GDM1 (cell line): ENCODE data around the gene SCAMP2.
"Not testable (repeated sequence)": the region's sequence is repeated elsewhere in the genome, so short reads cannot be mapped to it uniquely, and the experiment has no call there.

ENCODE experiments used
- DNase-seq: peaks from one replicate; lab custom pipeline; 2025; lab: John Stamatoyannopoulos, UW

SCAMP2 gene

DNA sequence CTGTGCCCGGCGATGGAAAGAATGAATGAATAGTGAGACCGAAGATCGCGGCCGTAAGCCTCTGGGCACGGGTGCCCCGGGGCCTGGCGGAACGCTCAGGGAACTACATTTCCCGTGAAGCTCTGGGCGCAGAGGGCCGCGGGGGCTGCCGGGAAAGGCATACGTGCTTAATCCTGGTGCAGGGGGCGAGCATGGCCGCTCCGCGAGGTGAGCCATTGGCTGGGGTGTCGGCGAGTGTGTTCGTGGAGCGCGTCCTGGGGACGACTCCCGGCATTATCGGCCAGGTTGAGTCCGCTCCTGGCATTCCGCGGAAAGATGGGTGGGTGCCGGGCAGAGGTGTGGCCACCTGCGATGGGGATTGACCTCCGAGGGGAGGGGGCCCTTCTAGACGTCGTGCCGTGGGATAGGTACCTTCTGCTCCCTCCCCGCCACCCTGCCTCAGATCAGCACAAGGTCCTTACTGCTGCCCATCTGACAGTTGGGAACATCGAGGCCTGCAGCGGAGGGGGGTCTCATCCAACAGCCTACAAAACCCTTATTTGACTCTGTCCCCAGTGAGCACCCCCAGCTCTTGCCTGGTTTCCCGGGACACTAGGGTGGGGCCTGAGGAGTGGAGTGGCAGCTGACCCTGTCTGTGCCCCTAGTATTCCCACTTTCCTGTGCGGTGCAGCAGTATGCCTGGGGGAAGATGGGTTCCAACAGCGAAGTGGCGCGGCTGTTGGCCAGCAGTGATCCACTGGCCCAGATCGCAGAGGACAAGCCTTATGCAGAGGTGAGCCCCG, 16.9 kb upstream of the SCAMP2 start, which contains the start of gene MPI:
MPI (plus strand) TSS at position 160 of the 782 bp plus-strand sequence; CDS start at position 192, 32 bp downstream.
- DNase-seq, result peak; percentile 70

- DNase-seq, result peak; percentile 22
These were observed 16.3 kb upstream of the SCAMP2 start for GRCh38 chr15:74889390-74889882.

DNA sequence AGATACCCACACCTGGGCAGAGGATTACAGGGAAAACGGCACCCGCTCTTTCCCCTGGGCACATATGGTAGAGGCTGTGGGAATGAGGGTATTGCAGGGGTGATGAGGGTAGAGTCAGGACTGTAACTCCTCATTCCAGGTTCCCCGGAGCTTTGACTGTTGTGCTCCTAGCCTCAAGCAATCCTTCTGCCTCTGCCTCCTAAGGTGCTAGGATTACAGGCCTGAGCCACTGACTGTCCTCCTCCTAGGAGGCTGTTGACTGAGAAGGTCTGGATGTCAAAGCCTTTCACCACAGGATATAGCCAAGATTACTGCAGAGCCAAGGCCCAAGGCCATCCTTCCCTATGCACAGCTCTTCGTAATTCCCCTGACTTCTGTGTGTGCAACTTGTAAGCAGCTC, 15.6 kb upstream of the SCAMP2 start:
- no peak for DNase-seq

GRCh38 chr15:74887537-74888193, 14.5 kb upstream of the SCAMP2 start:
- DNase-seq, result not testable (repeated sequence)

DNA sequence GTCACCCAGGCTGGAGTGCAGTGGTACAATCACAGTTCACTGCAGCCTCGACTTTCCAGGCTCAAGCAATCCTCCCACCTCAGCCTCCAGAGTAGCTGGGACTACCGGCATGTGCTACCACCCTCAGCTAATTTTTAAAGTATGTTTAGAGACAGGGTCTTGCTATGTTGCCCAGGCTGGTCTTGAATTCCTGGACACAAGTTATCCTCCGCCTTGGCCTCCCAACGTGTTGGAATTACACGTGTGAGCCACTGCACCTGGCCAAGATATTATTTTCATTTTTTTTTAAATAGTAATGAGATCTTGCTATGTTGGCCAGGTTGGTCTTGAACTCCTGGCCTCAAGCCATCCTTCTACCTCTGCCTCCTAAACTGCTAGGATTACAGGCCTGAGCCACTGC, 12.3 kb upstream of the SCAMP2 start:
- DNase-seq, result no peak

GRCh38 chr15:74884428-74885223, 11.5 kb upstream of the SCAMP2 start:
- no peak for DNase-seq

- no peak for DNase-seq
These were observed 9.4 kb upstream of the SCAMP2 start for GRCh38 chr15:74882528-74882927.

GRCh38 chr15:74878273-74878672, 5.1 kb upstream of the SCAMP2 start:
- DNase-seq, result no peak

- DNase-seq, result no peak
These were observed 725 bp upstream of the SCAMP2 start for GRCh38 chr15:74873756-74874424.

DNA sequence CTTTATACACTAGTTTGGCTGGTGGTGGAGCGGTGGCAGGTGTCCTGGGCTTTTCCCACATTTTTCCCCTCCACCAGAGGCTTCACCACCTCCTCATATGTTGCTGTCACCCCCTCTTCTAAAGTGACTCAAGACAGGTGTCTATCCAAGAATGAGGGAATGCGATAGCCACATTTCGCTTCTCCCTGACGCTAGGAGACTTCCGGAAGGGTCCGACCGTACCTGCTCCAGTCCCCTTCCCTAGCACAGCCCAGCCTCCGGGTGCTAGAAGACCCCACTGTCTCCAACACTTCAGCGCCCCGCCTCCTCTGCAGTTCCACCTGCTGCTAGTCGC, 496 bp downstream of the SCAMP2 start:
- DNase-seq, result no peak

GRCh38 chr15:74870436-74871215, 2.5 kb downstream of the SCAMP2 start:
- no peak for DNase-seq

DNA sequence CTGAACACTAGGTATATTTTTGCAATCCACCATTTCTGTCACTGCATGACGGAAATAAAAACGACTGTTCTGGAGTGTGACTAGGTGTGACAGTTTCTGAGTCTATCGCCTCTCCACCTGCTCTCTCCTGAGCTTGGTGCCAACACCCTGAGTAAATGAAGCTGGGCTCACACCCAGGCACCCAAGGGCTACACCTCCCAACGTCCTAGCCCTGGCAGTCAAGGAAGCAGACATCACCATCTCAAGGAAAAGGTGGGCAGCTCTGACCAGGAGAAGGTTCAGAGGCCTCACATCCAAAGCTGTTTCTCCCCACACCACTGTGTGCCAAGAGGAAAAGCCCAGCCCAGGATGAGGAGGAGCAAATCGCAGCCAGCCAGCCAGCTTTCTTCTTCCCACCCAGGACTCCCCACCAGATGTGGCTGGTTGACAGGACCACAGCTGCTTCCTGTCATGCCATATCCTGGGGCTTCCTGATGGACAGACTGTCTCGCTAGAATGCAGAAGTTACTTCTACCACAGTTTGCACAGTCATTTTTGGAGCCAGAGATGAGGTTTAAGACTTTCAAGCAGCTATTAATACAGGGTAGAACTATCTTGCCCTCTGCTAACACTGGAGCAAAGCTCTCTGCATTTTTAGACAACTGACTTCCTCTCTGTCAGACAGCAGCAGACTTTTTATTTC, 3.3 kb downstream of the SCAMP2 start:
- DNase-seq, result peak; percentile 98

DNA sequence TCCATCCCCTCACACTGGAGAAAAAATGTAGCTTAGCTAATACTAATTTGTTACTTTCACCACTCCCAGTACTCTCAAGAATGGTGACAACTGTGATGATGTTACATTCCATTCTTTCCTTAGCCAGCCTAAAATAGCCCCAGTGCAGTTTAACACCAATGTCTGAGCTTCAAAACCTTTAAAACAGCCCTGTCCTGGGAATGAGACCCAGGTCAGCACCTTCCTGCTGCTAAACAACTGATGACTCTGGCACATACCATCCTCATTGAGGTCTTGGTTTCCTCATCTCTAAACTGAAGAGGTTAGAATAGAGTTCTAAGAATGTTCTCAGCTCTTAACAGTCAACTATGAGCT, 3.8 kb downstream of the SCAMP2 start:
- DNase-seq, result no peak

- DNase-seq, result peak; percentile 95
These were observed 5.1 kb downstream of the SCAMP2 start for GRCh38 chr15:74868059-74868458.

GRCh38 chr15:74867466-74868038, 5.6 kb downstream of the SCAMP2 start:
- no peak for DNase-seq

DNA sequence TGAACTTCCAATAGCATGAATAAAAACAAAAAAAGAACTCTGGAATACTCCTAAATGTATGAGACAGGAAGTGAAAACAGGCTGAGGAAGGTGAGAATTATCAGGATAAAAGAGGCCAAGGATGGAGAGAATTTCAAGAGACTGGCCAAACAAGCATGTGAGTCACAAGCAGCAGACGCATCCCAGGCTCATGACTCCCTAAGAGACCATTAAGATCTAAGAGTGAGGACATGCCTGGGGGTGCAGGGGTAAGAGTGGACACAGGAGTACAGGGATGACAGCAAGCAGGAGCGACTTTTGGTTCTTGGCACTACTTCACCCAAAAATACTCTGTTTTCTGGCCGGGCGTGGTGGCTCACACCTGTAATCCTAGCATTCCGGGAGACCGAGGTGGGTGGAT, 7.1 kb downstream of the SCAMP2 start:
- no peak for DNase-seq

DNA sequence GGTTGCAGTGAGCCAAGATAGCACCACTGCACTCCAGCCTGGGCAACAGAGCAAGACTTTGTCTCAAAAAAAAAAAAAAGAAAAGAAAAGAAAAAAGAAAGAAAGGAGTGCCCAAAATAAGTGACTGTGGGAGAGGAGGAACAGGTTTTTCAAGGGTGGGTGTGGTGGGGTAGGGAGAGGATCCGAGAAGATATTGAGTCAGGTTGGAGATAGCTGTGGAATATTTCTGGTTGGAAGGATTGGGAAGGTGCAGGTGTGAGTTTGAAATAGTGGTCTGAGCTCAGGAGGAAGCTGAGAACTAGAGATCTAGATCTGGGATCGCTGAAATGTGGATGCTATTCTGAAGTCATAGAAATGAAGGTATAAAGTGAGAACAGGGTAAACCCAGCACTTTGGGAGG, 7.8 kb downstream of the SCAMP2 start:
- DNase-seq, result no peak

- no peak for DNase-seq
These were observed 8.9 kb downstream of the SCAMP2 start for GRCh38 chr15:74864296-74864695.

DNA sequence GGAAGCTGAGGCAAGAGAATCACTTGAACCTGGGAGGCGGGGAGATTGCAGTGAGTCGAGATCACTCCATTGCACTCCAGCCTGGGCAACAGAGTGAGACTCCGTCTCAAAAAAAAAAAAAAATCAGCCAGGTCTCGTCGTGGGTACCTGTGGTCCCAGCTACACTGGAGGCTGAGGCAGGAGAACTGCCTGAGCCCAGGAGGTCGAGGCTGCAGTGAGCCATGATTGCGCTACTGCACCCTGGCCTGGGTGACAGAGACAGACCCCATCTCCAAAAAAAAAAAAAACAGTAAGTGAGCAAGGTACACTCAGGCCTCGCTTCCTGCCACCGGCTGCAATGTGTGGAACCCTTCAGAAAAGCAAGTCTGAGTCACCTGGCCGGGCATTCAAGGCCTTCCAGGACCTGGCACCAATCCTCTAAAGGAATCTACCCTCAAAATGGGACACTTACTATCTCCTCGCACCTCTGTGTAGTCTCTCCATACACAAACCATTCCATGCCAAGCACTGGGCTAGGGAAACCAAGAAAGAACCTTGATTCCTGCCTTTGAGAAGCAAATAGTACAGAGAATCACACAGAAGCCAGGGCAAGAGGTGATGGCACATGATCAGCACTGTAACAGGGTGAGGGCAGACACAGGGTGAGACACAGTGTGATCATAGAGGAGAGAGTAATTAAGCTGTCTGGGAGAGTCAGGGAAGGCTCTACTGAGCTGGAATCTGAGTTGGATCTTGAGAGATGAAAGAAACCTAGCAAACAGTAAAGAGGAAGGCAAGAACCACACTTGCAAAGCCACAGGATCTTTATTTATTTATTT, 9.7 kb downstream of the SCAMP2 start:
- DNase-seq, result no peak

DNA sequence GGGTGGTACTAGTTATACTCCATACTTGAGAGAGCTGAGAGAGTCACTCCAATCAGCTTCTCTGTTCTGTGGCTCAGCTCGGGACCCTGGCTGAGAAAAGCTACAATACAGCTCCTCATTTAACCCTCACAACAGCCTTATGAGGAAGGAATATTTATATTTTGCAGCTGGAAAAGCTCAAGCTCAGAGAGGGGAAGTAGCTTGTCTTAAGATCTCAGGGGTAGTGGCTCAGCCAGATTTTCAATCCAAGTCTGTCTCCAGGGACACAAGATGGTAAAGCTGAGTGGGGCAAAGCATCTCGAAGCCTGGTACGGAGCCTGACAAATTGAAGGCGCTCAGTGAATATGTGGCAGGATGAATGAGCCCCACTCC, 14.8 kb downstream of the SCAMP2 start:
- no peak for DNase-seq
